HG03439 (cell line): ENCODE measurements around the gene STEAP1B.
"Not testable (repeated sequence)": the region's sequence is repeated elsewhere in the genome, so short reads cannot be mapped to it uniquely, and the experiment has no call there.

Source experiments
- ATAC-seq: cut with Tn5 transposase; IDR thresholded peaks from one replicate; pipeline ENCODE4 v1.9.1; 2021; ENCODE audit warnings: mild to moderate bottlenecking, moderate library complexity; ENCODE audit not compliant: unreplicated experiment

The STEAP1B gene

GRCh38 chr7:22499044-22499443, 944 bp downstream of the STEAP1B start:
- no peak for ATAC-seq

GRCh38 chr7:22496912-22497311, 3.1 kb downstream of the STEAP1B start:
- ATAC-seq, result not testable (repeated sequence)

- not testable (repeated sequence) for ATAC-seq
Measured at GRCh38 chr7:22496296-22496888, 3.6 kb downstream of the STEAP1B start.

GRCh38 chr7:22493160-22493925, 6.6 kb downstream of the STEAP1B start:
- not testable (repeated sequence) for ATAC-seq

GRCh38 chr7:22488643-22489462, 11.1 kb downstream of the STEAP1B start:
- peak; percentile 57 for ATAC-seq

GRCh38 chr7:22487978-22488642, 11.9 kb downstream of the STEAP1B start:
- no peak for ATAC-seq

GRCh38 chr7:22486597-22486996, 13.4 kb downstream of the STEAP1B start:
- ATAC-seq, result no peak

GRCh38 chr7:22485189-22485588, 14.8 kb downstream of the STEAP1B start:
- no peak for ATAC-seq

GRCh38 chr7:22482503-22482902, 17.5 kb downstream of the STEAP1B start:
- ATAC-seq, result no peak

- ATAC-seq, result no peak
Measured at GRCh38 chr7:22481726-22482125, 18.3 kb downstream of the STEAP1B start.

GRCh38 chr7:22480523-22481075, 19.4 kb downstream of the STEAP1B start:
- no peak for ATAC-seq

GRCh38 chr7:22477876-22478450, 22.0 kb downstream of the STEAP1B start:
- ATAC-seq, result no peak

- no peak for ATAC-seq
Measured at GRCh38 chr7:22477262-22477661, 22.7 kb downstream of the STEAP1B start.

- ATAC-seq, result no peak
Measured at GRCh38 chr7:22476824-22477223, 23.2 kb downstream of the STEAP1B start.

GRCh38 chr7:22474645-22475044, 25.3 kb downstream of the STEAP1B start:
- no peak for ATAC-seq

GRCh38 chr7:22470981-22471380, 29.0 kb downstream of the STEAP1B start:
- ATAC-seq, result no peak

- ATAC-seq, result no peak
Measured at GRCh38 chr7:22469371-22470143, 30.4 kb downstream of the STEAP1B start.

GRCh38 chr7:22468609-22469008, 31.4 kb downstream of the STEAP1B start:
- ATAC-seq, result no peak

- no peak for ATAC-seq
Measured at GRCh38 chr7:22464299-22464698, 35.7 kb downstream of the STEAP1B start.
